NCI-H748 (cell line): ENCODE measurements around the gene MFAP2.
"Not testable (repeated sequence)": the region's sequence is repeated elsewhere in the genome, so short reads cannot be mapped to it uniquely, and the experiment has no call there.

Experiments used
- DNase-seq: peaks from one replicate; lab custom pipeline; 2025; ENCODE audit not compliant: unreplicated experiment; lab: John Stamatoyannopoulos, UW

Gene MFAP2

GRCh38 chr1:16931206-16931934 lies 49.0 kb downstream of the MFAP2 start:
- DNase-seq = not testable (repeated sequence)

- DNase-seq = not testable (repeated sequence)
These were observed 51.0 kb downstream of the MFAP2 start for GRCh38 chr1:16929146-16930041.

GRCh38 chr1:16927711-16928485 lies 52.5 kb downstream of the MFAP2 start:
- no peak for DNase-seq

- DNase-seq = no peak
These were observed 53.2 kb downstream of the MFAP2 start for GRCh38 chr1:16927256-16927655.

- peak; percentile 97 for DNase-seq
These were observed 53.8 kb downstream of the MFAP2 start for GRCh38 chr1:16926491-16927073.

- DNase-seq = no peak
These were observed 54.6 kb downstream of the MFAP2 start for GRCh38 chr1:16925635-16926490.

- DNase-seq = no peak
These were observed 55.4 kb downstream of the MFAP2 start for GRCh38 chr1:16924919-16925477.
